SK-N-MC (cell line): ENCODE measurements around the gene TNNC2.
"Not testable (repeated sequence)": the region's sequence is repeated elsewhere in the genome, so short reads cannot be mapped to it uniquely, and the experiment has no call there.

Experiments used
- DNase-seq: peaks from one replicate; pipeline ENCODE4 v3.0.0-alpha.2; 2011; ENCODE audit warnings: low read depth, low spot score
- H3K27ac ChIP-seq: fragments of 200-600 bp; sonication (generic); 2 replicates; pipeline ENCODE4 v1.5.1; 2016; ENCODE audit warnings: mixed run types
- H3K36me3 ChIP-seq: fragments of 200-600 bp; sonication (generic); 2 replicates; pipeline ENCODE4 v1.6.1; 2017; ENCODE audit warnings: antibody characterized with exemption, low read length, mixed read lengths; ENCODE audit not compliant: insufficient read depth
- H3K4me3 ChIP-seq: fragments of 200-600 bp; sonication (generic); 2 replicates; pipeline ENCODE4 v1.5.1; 2016
- H3K9ac ChIP-seq: fragments of 200-600 bp; sonication (generic); 2 replicates; pipeline ENCODE4 v1.8.0; 2017; ENCODE audit warnings: mixed run types, mixed read lengths; ENCODE audit not compliant: insufficient read length
- H3K9me3 ChIP-seq: fragments of 200-600 bp; sonication (generic); 2 replicates; pipeline ENCODE4 v1.6.1; 2017; ENCODE audit warnings: low read depth, mild to moderate bottlenecking, antibody characterized with exemption, low read length, moderate library complexity, mixed read lengths
- EZH2 ChIP-seq: fragments of 200-600 bp; sonication (generic); IDR thresholded peaks from one replicate; pipeline ENCODE4 v1.6.1; 2017; ENCODE audit warnings: antibody characterized with exemption
- FOXP2 ChIP-seq: optimal IDR thresholded peaks from 2 replicates; pipeline ENCODE3; 2011; ENCODE audit warnings: mild to moderate bottlenecking, moderate library complexity; ENCODE audit not compliant: insufficient read depth; ENCODE audit errors: extremely low read length, control extremely low read depth
- POLR2AphosphoS5 ChIP-seq: IDR thresholded peaks from 2 replicates; pipeline ENCODE4 v1.6.1; 2012; ENCODE audit warnings: mild to moderate bottlenecking, low read depth, low read length, borderline replicate concordance

Gene TNNC2

DNA sequence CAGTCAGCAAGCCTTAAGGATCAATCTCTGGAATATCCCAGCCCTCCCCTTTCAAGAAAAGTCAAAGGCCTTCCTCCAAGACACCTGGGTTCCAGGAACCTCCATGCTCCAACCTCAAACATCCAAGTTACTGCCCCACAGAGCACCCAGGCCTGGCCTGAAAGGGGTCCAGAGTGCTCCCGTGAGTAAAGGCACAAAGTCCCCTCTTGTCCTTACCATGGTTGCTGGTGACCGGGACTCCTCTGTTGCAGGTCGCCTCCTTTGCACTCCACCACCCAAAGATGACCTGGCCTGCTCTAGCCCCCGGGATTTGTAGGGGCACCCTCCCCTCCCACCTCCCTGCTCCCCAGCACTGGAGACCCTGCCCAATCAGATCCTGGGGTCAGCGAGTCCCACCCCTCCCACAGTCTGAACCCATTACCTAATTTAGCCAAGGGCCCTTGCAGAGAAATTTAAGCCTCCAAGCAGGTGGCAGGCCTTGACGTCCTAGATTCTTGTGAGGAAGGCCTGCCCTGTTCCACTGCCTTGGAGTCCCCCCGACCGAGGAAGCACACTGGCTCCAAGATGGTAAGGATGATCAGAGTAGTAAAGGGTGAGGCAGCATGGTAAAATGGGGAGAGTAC, at the start of gene TNNC2:
Gene TNNC2 (minus strand): TSS at position 283 of the 623 bp plus-strand sequence. CDS start 64 bp downstream, at position 219.
- H3K9ac ChIP-seq, result no peak within 1 kb of the TSS
- no peaks in the 10 kb centered on the region for H3K36me3 ChIP-seq
- no peak within 1 kb of the TSS for H3K4me3 ChIP-seq
- no peaks in the 10 kb centered on the region for H3K9me3 ChIP-seq
- DNase-seq, result no peak
- no peak for TF ChIP-seq FOXP2
- no peak for TF ChIP-seq POLR2AphosphoS5
- no peak for TF ChIP-seq EZH2
- H3K27ac ChIP-seq, result no peak within 1 kb of the TSS

DNA sequence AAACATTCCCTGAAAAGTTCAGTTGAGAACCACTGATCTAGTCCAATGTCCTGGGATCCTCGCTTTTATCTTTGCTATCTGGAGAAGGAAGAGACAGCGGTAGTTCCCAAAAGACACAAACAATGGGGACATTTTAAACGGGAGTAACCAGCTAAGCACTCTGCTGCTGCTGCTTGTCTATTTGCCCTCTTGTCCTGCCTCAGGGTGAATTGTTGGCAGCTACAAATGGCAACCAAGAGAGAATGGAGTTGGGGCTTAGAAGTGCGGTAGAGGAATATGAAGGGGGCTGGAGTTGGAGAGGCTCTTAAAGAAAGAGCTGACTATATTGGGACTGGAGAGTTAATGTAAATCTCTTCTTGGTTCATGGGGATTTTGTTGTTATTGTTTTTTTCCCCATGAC, 47.5 kb upstream of the TNNC2 start:
- Histone ChIP-seq H3K9ac (no peak overlapping the region), H3K36me3 (no peaks in the 10 kb centered on the region), H3K27ac (no peak overlapping the region), H3K9me3 (no peaks in the 10 kb centered on the region), H3K4me3 (no peak overlapping the region)
- no peak for DNase-seq
- TF ChIP-seq POLR2AphosphoS5, result no peak
- TF ChIP-seq EZH2, result no peak
- no peak for TF ChIP-seq FOXP2

DNA sequence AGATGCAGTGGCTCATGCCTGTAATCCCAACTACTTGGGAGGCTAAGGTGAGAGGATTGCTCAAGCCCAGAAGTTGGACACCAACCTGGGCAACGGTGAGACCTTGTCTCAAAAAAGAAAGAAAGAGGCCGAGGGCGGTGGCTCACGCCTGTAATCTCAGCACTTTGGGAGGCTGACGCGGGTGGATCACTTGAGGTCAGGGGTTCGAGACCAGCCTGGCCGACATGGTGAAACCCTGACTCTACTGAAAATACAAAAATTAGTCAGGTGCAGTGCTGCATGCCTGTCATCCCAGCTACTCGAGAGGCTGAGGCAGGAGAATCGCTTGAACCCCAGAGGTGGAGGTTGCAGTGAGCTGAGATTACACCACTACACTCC, 47.0 kb upstream of the TNNC2 start:
- not testable (repeated sequence) for DNase-seq, H3K9me3 ChIP-seq, H3K27ac ChIP-seq, H3K9ac ChIP-seq, H3K36me3 ChIP-seq, H3K4me3 ChIP-seq

DNA sequence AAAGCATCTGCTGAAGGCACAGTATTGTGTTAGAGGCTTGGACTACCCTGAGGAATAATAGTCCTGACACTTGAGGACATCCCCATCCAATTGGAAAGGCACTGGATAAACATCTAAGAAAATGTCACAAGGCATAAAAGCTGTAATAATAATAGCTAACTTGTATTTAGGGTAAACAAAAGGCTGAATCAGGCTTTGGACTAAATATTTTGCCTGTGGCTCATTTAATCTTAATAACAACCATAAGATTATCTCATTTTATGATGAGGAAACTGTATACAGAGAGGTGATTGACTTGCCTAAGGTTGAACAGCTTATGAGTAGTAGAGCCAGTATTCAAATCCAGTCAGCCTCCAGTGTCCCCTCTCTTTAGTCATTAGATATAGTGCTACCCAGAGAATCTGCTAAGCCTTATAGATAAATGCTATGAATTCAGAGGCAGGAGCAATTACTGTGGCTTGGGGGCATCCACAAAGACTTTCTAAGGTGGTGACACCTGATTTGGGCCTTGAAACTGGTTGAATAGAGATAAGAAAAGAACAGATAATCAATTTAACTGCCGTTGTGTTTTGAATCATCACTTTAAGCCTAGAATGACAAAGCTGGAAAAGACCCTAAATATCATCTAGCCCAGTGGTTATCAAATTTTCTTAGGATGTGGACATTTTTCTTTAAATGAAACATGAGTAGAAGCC, 46.4 kb upstream of the TNNC2 start:
- no peaks in the 10 kb centered on the region for H3K36me3 ChIP-seq
- TF ChIP-seq POLR2AphosphoS5, result no peak
- no peak for TF ChIP-seq FOXP2
- no peak overlapping the region for H3K27ac ChIP-seq
- no peak overlapping the region for H3K4me3 ChIP-seq
- no peak for DNase-seq
- no peaks in the 10 kb centered on the region for H3K9me3 ChIP-seq
- no peak overlapping the region for H3K9ac ChIP-seq

DNA sequence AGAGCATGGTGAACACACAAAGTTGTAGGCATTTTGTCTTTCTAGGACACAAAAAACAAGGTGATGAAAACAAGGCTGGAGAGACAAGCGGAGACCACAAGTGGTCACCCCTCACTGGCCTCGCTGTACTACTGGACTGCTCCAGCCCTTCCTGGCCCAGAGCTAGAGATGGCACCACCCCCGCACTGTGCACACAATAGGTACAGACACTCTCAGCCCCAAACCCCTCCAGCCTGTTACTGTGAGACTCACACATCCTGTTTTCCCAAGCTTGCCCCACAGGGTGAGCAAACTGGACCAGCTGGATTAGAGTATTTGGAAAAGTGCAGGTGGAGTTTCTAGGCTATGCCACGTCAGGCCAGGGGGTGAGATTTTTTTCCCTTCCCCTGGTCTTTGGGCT, 45.5 kb upstream of the TNNC2 start:
- DNase-seq, result no peak

DNA sequence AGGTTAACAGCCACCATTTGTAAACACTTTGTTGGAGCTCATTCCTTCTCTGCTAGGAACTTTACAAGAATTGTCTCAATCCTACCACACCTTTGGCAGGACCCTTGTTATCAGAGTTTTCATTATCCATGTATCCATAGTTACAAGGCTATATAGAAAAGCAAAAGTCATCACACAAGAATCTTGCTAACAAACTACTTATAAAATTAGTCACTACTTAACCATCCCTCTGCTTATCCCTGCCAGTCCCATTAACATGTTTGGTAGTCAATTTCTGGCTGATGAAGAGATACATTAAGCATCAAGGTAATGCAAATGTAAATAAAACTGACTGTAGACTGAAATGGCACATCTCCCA, 40.7 kb upstream of the TNNC2 start:
- Histone ChIP-seq H3K36me3 (no peaks in the 10 kb centered on the region), H3K27ac (no peak overlapping the region), H3K9me3 (no peaks in the 10 kb centered on the region), H3K4me3 (no peak overlapping the region), H3K9ac (no peak overlapping the region)
- no peak for DNase-seq
- TF ChIP-seq EZH2 (no peak), FOXP2 (no peak), POLR2AphosphoS5 (no peak)

More for the DNA sequence above, 45.5 kb upstream of the TNNC2 start:
- H3K36me3 ChIP-seq, result no peaks in the 10 kb centered on the region
- TF ChIP-seq FOXP2, result no peak
- no peak for TF ChIP-seq POLR2AphosphoS5
- no peak for TF ChIP-seq EZH2
- H3K9ac ChIP-seq, result no peak overlapping the region
- no peak overlapping the region for H3K4me3 ChIP-seq
- no peaks in the 10 kb centered on the region for H3K9me3 ChIP-seq
- H3K27ac ChIP-seq, result no peak overlapping the region

DNA sequence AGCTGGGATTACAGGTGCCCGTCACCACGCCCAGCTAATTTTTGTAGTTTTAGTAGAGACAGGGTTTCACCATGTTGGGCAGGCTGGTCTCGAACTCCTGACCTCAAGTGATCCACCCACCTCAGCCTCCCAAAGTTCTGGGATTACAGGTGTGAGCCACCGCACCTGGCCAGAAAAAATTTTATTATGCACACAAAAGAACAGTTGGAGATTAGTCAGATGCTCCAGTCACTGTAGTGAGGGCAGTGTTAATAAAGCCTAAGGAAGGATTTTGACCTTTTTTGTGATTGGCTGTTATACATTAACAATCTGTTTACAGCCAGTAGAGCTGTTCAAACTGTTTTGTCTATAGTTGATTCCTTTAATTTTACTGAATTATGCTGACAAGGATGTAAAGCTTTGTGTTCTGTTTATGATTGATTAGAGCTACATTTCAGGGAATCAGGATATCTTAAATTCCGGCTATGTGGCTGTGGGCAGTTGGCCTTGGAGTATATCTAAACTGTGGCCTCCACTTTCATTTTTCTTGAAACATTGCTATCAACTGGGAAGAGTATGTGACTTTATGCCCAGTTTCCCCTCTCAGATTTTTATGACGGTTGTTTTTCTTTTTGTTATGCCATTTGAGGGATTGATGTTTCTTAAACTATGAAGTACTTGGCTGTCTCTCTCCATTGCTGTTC, 40.2 kb upstream of the TNNC2 start:
- Histone ChIP-seq H3K4me3 (no peak overlapping the region), H3K9me3 (no peaks in the 10 kb centered on the region), H3K27ac (no peak overlapping the region), H3K9ac (no peak overlapping the region), H3K36me3 (no peaks in the 10 kb centered on the region)
- TF ChIP-seq EZH2 (no peak), FOXP2 (no peak), POLR2AphosphoS5 (no peak)
- no peak for DNase-seq

DNA sequence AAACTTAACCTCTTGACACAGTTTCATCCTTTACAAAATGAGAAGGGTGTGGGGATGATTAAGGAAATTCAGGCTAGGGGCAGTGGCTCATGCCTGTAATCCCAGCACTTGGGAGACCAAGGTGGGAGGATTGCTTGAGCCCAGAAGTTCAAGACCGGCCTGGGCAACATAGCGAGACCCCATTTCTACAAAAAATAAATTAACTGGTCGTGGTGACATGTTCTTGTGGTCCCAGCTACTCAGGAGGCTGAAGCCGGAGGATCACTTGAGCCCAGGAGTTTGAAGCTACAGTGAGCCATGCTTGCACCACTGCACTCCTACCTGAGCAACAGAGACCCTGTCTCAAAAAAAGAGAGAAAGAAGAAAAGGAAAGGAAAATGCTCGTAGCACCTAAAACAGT, 39.3 kb upstream of the TNNC2 start:
- Histone ChIP-seq H3K4me3 (no peak overlapping the region), H3K36me3 (no peaks in the 10 kb centered on the region), H3K9me3 (no peaks in the 10 kb centered on the region), H3K9ac (no peak overlapping the region), H3K27ac (no peak overlapping the region)
- TF ChIP-seq EZH2 (no peak), FOXP2 (no peak), POLR2AphosphoS5 (no peak)
- DNase-seq, result no peak
